HG03439 (cell line): ENCODE data around the gene HAT1.

Source experiments
- ATAC-seq: cut with Tn5 transposase; IDR thresholded peaks from one replicate; pipeline ENCODE4 v1.9.1; 2021; ENCODE audit warnings: mild to moderate bottlenecking, moderate library complexity; ENCODE audit not compliant: unreplicated experiment

Gene HAT1

DNA sequence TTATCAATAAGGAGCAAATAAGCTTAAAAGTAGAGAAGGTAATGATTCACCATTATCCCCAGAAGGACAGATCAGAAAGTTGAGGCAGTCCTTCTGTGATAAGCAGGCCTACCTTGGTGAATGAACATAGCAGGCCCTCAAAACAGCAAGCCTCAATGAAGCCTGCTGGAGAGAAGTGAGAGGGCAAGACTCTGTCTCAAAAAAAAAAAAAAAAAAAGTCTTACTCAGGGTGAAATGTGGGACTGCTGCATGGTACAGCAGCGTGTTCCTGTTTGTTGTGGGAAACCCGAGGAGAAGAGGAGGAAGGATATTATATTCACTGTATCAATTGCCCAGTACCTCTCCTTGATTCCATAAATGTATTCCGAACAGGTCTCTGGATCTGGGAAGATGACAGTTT is 8.7 kb upstream of the HAT1 start:
- ATAC-seq: no peak

GRCh38 chr2:171919453-171919852 is 2.8 kb upstream of the HAT1 start:
- ATAC-seq: no peak

DNA sequence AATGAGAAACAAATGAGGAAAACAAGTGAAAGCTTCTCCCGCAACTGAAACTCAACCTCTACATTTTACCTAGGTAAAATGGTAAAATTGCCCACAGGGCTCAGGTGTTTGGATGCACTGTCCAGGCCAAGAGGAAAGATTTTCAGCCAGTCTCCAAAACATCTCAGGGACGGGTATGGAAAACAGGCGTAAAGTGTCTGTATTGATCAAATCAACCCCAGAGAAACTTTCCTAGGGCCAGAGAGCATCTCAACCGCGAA is 361 bp upstream of the HAT1 start:
- ATAC-seq: no peak

- ATAC-seq: no peak
These were observed 945 bp downstream of the HAT1 start for GRCh38 chr2:171923206-171923605.

DNA sequence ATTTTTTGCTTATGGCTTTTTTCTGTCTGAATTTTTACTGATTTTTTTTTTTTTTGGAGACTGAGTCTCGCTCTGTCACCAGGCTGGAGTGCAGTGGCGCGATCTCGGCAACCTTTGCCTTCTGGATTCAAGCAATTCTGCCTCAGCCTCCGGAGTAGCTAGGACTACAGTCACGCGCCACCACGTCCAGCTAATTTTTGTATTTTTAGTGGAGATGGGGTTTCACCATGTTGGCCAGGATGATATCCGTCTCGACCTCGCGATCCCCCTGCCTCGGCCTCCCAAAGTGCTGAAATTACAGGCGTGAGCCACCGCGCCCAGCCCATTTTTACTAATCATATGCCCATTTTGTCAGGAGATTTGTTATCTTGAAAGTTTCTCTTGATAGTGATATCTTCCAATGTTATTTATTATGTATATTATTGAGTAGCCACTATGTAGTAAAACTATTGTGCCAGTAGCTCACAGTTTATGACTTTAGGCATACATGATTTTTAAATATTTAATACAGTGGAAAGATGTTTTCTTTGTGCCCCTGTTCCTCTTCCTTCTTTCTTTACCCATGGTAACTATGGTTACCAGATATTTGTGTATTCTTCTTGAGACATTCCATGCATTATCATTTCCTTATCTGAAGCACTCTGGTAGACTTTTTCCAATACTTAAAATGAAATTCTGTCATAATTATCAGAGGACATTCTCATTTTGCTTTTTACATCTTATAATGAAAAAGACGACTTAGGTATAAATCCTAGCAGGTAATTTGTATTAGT is 2.1 kb downstream of the HAT1 start:
- no peak for ATAC-seq

GRCh38 chr2:171930385-171930784 is 8.1 kb downstream of the HAT1 start:
- no peak for ATAC-seq

DNA sequence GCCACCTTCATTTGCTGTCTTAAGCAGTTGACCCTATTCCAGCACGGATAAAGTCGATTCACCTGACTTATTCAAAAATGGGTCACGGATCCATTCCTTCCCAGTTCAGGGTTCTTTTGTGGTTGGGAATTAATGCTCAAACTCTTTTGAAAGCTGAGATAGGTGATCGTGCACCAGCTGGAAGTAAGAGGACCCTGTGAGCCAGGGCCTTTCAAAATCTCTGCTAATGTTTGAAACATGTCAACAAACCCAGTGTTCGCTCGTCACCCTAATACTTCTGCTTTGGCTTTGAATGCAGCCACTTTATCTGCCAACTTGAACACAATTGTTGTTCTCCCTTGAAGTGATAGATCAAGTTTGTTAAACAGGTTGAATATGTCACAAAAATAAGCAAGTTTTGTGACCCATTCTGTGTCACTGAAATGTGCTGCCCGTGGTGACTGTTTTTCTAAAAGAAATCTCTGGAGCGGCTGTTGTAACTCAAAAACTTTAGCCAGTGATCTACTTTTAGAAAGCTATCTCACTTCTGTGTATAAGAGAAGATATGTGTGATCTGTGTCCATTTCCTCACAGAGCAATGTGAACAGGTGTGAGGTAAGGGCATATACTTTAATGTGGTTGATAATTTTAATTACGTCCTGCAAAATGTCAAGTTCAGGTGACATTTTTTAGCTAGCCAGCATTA is 16.9 kb downstream of the HAT1 start:
- no peak for ATAC-seq

DNA sequence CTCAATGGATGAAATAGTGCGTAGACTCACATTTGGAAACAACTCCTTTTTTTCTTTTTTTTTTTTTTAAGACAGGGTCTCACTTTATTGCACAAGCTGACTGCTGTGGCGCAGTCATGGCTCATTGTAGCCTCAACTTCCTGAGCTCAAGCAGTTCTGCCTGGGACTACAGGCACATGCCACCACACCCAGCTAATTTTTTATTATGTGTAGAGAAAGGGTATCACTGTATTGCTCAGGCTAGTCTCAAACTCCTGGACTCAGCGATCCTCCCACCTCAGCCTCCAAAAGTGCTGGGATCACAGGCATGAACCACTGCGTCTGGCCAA is 17.4 kb downstream of the HAT1 start:
- no peak for ATAC-seq

GRCh38 chr2:171941316-171941699 is 19.0 kb downstream of the HAT1 start:
- ATAC-seq: no peak

GRCh38 chr2:171943869-171944268 is 21.6 kb downstream of the HAT1 start:
- ATAC-seq: no peak

DNA sequence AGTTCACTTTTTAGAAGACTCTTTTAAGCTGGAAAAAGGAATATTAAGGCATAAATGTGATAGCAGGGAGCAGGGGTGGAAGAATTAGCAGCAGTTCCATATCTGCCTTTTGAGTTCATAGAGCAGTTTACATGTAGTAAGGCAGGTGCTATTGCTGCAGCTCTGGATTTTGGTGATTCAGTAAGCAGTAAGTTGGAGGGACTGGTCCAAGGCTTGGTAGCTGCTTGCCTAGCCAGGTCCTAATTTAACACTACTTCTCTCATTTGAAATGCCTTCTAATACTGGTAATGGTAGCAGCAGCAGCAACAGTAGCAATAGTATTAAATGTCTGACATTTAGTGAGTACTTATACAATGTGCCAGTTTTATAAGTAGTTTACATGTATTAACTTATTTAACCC is 30.0 kb downstream of the HAT1 start:
- no peak for ATAC-seq

DNA sequence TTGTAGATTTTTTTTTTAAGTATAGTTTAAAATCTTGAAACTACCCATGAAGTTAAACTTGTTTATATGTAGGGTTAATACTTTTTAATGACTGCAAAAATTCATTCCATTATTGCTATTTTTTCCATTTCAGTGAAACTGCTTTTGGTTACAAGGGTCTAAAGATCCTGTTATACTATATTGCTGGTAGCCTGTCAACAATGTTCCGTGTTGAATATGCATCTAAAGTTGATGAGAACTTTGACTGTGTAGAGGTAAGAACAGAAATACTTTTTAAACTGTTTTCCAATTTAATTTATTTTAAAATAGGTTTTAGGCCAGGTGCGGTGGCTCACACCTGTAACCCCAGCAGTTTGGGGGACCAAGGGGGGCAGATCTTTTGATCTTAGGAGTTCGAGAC is 30.5 kb downstream of the HAT1 start:
- no peak for ATAC-seq

- ATAC-seq: no peak
These were observed 34.0 kb downstream of the HAT1 start for GRCh38 chr2:171956135-171956825.

- ATAC-seq: no peak
These were observed 34.8 kb downstream of the HAT1 start for GRCh38 chr2:171957061-171957460.

- no peak for ATAC-seq
These were observed 36.2 kb downstream of the HAT1 start for GRCh38 chr2:171958475-171958874.

DNA sequence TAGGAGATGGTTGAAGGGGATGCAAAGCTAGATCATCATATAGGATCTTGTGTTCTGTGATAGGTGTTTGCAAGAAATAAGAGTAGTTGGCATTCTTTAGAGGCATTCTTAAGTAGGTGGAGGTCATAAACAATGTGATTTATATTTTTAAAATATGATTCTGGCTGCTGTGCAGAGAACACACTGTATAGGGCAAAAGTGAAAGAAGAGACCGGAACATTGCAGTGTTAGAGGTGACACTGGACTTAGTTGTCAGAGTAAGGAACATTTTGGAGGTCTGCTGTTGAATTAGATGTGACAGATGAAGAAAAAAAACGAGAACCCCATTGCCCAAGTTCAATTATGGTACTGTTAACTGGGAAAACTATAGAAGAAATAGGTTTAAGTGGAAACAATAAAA is 37.7 kb downstream of the HAT1 start:
- ATAC-seq: no peak

- no peak for ATAC-seq
These were observed 38.3 kb downstream of the HAT1 start for GRCh38 chr2:171960570-171960969.

- no peak for ATAC-seq
These were observed 40.9 kb downstream of the HAT1 start for GRCh38 chr2:171963198-171963597.

- no peak for ATAC-seq
These were observed 42.0 kb downstream of the HAT1 start for GRCh38 chr2:171964308-171964707.

- ATAC-seq: no peak
These were observed 43.0 kb downstream of the HAT1 start for GRCh38 chr2:171965238-171965637.

- ATAC-seq: no peak
These were observed 43.4 kb downstream of the HAT1 start for GRCh38 chr2:171965661-171966060.

DNA sequence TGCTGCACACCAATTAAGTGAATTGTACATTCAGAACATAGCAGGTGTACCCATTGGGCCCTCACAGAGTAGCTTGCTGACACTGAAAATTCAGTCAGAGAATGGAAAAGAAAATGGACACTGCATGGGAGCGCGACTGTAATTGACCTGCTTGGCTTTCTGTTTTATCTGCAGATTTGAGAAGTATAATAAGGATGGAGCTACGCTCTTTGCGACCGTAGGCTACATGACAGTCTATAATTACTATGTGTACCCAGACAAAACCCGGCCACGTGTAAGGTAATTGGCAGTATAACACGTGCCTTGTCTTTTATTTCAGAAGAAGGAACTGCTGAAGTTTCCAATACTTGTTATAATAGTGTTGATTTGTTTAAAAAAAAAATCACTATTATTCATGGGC is 44.0 kb downstream of the HAT1 start:
- ATAC-seq: no peak

DNA sequence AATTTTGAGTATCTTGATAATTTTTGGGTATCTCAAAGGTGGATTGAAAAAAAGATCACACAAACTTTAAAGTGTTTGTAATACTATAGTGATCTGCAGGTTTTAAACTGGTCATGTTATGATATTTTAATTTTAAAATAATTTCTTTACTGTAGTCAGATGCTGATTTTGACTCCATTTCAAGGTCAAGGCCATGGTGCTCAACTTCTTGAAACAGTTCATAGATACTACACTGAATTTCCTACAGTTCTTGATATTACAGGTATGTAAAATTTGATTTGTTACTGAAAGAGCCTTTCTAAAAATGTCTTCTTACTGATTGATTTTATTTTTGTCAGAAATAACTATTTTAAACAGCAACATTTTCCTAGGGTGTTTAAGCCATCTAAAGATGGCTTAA is 44.4 kb downstream of the HAT1 start:
- no peak for ATAC-seq
